B cell (primary cell): ENCODE results near the gene SPAG6. TPM values are rescaled to one million over a fixed set of nuclear protein-coding genes. Genes with fewer than 3 reads are reported as not detected.

Source experiments
- ATAC-seq: fragments of 200-7000 bp; cut with Tn5 transposase; one replicate; pipeline ENCODE4 v1.10.0; 2021; ENCODE audit warnings: low read depth, mild to moderate bottlenecking, moderate number of reproducible peaks, moderate library complexity
- CTCF ChIA-PET: fragments of 350-600 bp; sonication (Branson Sonifier 250); formaldehyde crosslinking; loops from one replicate; lab custom pipeline; 2021; ENCODE audit warnings: antibody characterized with exemption, inconsistent platforms; lab: Charles Lee
- POLR2A ChIA-PET: fragments of 350-600 bp; sonication (Branson Sonifier 250); formaldehyde crosslinking; loops from one replicate; lab custom pipeline; 2021; ENCODE audit warnings: antibody characterized with exemption; lab: Charles Lee
- DNase-seq: peaks from one replicate; pipeline ENCODE4 v3.0.0; 2013
- H2AFZ ChIP-seq: 2 replicates; pipeline ENCODE4 v1.6.1; 2012; ENCODE audit warnings: mild to moderate bottlenecking, low read depth, low read length; ENCODE audit not compliant: insufficient read depth, poor library complexity, severe bottlenecking
- H3K27ac ChIP-seq, 2 donors: 1 replicate in 1 of 2; 2 replicates in 1 of 2; pipeline ENCODE4 v1.5.1; 2012 to 2013; ENCODE audit warnings: low read length in 2 of 2, mild to moderate bottlenecking in 2 of 2, moderate library complexity in 1 of 2
- H3K27me3 ChIP-seq, 4 experiments: fragments of 200-600 bp in 1 of 4; sonication (generic) in 1 of 4; replicated peaks in 1 of 4; 1 replicate in 2 of 4; 2 replicates in 2 of 4; pipeline versions ENCODE4 v1.6.1 to v1.7.0; 2013 to 2016; ENCODE audit warnings: low read length in 3 of 4, mild to moderate bottlenecking in 2 of 4, mixed read lengths in 1 of 4, moderate library complexity in 1 of 4; ENCODE audit not compliant: insufficient read depth in 4 of 4, control insufficient read depth in 3 of 4; ENCODE audit errors: control extremely low read depth in 1 of 4
- H3K36me3 ChIP-seq, 2 experiments: replicated peaks in 1 of 2; 1 replicate in 1 of 2; 2 replicates in 1 of 2; pipeline versions ENCODE4 v1.6.1 to v1.7.1; 2013; ENCODE audit warnings: low read length in 1 of 2; ENCODE audit not compliant: insufficient read depth in 2 of 2, control insufficient read depth in 1 of 2; ENCODE audit errors: control extremely low read depth in 1 of 2, extremely low read depth in 1 of 2
- H3K4me1 ChIP-seq, 2 donors: fragments of 200-600 bp in 1 of 2; sonication (generic) in 1 of 2; 1 replicate in 1 of 2; 2 replicates in 1 of 2; pipeline versions ENCODE4 v1.5.1 to v1.6.1; 2013 to 2017; ENCODE audit warnings: low read length in 2 of 2; ENCODE audit not compliant: control insufficient read depth in 2 of 2, insufficient read depth in 2 of 2
- H3K4me2 ChIP-seq: replicated peaks from 2 replicates; pipeline ENCODE3; 2012; ENCODE audit warnings: mild to moderate bottlenecking, low read depth, low read length; ENCODE audit not compliant: poor library complexity, severe bottlenecking
- H3K4me3 ChIP-seq, 5 experiments: fragments of 200-600 bp in 1 of 5; sonication (generic) in 1 of 5; 1 replicate in 3 of 5; 2 replicates in 2 of 5; pipeline versions ENCODE4 v1.5.1 to v1.7.0; 2011 to 2016; ENCODE audit warnings: low read length in 4 of 5, mild to moderate bottlenecking in 4 of 5, low read depth in 2 of 5, control low read depth in 1 of 5, moderate library complexity in 1 of 5; ENCODE audit not compliant: insufficient read depth in 1 of 5; ENCODE audit errors: control extremely low read depth in 1 of 5, extremely low read depth in 1 of 5
- H3K79me2 ChIP-seq: fragments of 200-600 bp; sonication (generic); one replicate; pipeline ENCODE4 v1.6.0; 2016; ENCODE audit warnings: low read length; ENCODE audit not compliant: control insufficient read depth, insufficient read depth
- H3K9ac ChIP-seq: fragments of 200-600 bp; sonication (generic); 2 replicates; pipeline ENCODE4 v1.6.1; 2017; ENCODE audit warnings: mild to moderate bottlenecking, low read length, moderate library complexity
- H3K9me3 ChIP-seq, 3 donors: one replicate each; pipeline versions ENCODE4 v1.6.1 to v1.7.1; 2013; ENCODE audit warnings: low read length in 2 of 3; ENCODE audit not compliant: control insufficient read depth in 2 of 3, insufficient read depth in 1 of 3; ENCODE audit errors: control extremely low read depth in 1 of 3
- H4K20me1 ChIP-seq: 2 replicates; pipeline ENCODE4 v1.6.0; 2012; ENCODE audit warnings: mild to moderate bottlenecking, low read length; ENCODE audit not compliant: insufficient read depth, control insufficient read depth, poor library complexity, severe bottlenecking
- H3K27ac Mint-ChIP-seq: one replicate; pipeline ENCODE4 v1.8.0; 2021; ENCODE audit warnings: mixed read lengths
- H3K27me3 Mint-ChIP-seq: one replicate; pipeline ENCODE4 v1.8.0; 2021; ENCODE audit warnings: mixed read lengths
- H3K4me1 Mint-ChIP-seq: one replicate; pipeline ENCODE4 v1.8.0; 2021; ENCODE audit warnings: mixed read lengths
- H3K4me3 Mint-ChIP-seq: one replicate; pipeline ENCODE4 v1.8.0; 2021; ENCODE audit warnings: mixed read lengths
- H3K9me3 Mint-ChIP-seq: one replicate; pipeline ENCODE4 v1.8.0; 2022; ENCODE audit warnings: mixed read lengths; ENCODE audit not compliant: insufficient read depth
- EZH2 ChIP-seq: IDR thresholded peaks from 2 replicates; pipeline ENCODE4 v1.6.1; 2012; ENCODE audit warnings: borderline replicate concordance, low read depth, mild to moderate bottlenecking, moderate library complexity, low read length; ENCODE audit not compliant: insufficient read depth, poor library complexity, severe bottlenecking
- WGBS: methylation state at CpG from one replicate; pipeline ENCODE4 v1.1.5; 2013; ENCODE audit warnings: missing lambda C conversion rate; ENCODE audit not compliant: insufficient coverage; 5-methylcytosine and 5-hydroxymethylcytosine counted together
- intact Hi-C: fragments of 100-400 bp; cut with micrococcal nuclease; formaldehyde crosslinking; loops from one replicate; pipeline ENCODE4 v1.10.0; 2022
- polyA plus RNA-seq: library from polyadenylated mRNA; depleted of rRNA; stranded (reverse); fragments of >200 nt; gene quantifications from 2 replicates; pipeline ENCODE4 v1.2.3, GENCODE V29; 2012
- total RNA-seq, 2 donors: library from RNA; stranded (reverse); fragments of 120-200 nt in 1 of 2; gene quantifications; 1 replicate in 1 of 2; 2 replicates in 1 of 2; pipeline versions ENCODE4 v1.2.3 to v1.2.4, GENCODE V29; 2013 to 2022
- TF ChIP-seq, protein P1 (sequence below): fragments of 200-600 bp; IDR thresholded peaks from one replicate; pipeline ENCODE4 v1.8.0; 2022; ENCODE audit warnings: antibody characterized with exemption, mild to moderate bottlenecking

SPAG6 gene
- total and polyA plus RNA-seq, 2 donors (not counting 1 experiment from before 2014, with no cell fraction given), result not detected

DNA sequence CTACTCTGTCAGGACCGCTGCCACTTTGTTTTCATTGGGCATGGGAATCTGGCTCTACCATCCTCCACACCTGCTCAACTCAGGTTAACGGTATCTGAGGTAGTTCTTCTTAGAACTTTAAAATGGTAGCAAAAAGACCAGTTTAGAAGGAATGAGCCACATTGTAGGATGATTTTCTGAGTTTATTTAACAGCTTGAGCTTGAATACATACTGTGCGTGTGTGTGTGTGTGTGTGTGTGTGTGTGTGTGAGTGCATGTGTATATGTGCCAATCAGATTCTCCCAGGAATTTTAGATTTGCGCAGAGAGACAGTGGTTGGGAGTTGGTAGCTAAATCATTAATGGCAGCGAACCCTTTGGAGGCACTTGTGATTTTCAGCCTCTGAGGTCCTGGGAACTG lies 81.4 kb downstream of the SPAG6 start:
- H3K4me3 ChIP-seq, result no peak overlapping the region
- Mint-ChIP-seq H3K27me3 (peaks cover 25% of the 10 kb centered on the region), H3K4me1 (peaks cover 5% of the 10 kb centered on the region), H3K4me3 (no peak overlapping the region), H3K27ac (no peak overlapping the region), H3K9me3 (no peaks in the 10 kb centered on the region)
- TF ChIP-seq, protein P1, sequence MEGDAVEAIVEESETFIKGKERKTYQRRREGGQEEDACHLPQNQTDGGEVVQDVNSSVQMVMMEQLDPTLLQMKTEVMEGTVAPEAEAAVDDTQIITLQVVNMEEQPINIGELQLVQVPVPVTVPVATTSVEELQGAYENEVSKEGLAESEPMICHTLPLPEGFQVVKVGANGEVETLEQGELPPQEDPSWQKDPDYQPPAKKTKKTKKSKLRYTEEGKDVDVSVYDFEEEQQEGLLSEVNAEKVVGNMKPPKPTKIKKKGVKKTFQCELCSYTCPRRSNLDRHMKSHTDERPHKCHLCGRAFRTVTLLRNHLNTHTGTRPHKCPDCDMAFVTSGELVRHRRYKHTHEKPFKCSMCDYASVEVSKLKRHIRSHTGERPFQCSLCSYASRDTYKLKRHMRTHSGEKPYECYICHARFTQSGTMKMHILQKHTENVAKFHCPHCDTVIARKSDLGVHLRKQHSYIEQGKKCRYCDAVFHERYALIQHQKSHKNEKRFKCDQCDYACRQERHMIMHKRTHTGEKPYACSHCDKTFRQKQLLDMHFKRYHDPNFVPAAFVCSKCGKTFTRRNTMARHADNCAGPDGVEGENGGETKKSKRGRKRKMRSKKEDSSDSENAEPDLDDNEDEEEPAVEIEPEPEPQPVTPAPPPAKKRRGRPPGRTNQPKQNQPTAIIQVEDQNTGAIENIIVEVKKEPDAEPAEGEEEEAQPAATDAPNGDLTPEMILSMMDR, result no peak
- no peak for TF ChIP-seq EZH2
- ATAC-seq (no peak), DNase-seq (no peak)
- H3K4me1 ChIP-seq, result peaks cover 4 to 5% of the 10 kb centered on the region in 2 donors
- H3K79me2 ChIP-seq, result no peaks in the 10 kb centered on the region
- no peak overlapping the region for H3K9ac ChIP-seq
- ChIA-PET POLR2A (no interaction called here), CTCF (interaction anchor here (0.5 to 0.7 kb wide), 2 partner anchors 82 to 444 kb away, joined by 3 to 4 read pairs; no protein-coding TSS in a partner anchor)
- H2AFZ ChIP-seq, result no peak overlapping the region
- no peak overlapping the region for H3K27ac ChIP-seq
- peaks cover 0 to 2% (median 0%) of the 10 kb centered on the region in 4 experiments for H3K27me3 ChIP-seq
- no peak overlapping the region for H3K4me2 ChIP-seq
- intact Hi-C loops, result no loop called here
- 100% methylated on average over 3 of the region's 5 CpGs for WGBS
- no peaks in the 10 kb centered on the region for H4K20me1 ChIP-seq
- H3K9me3 ChIP-seq, result peaks cover 0 to 4% (median 0%) of the 10 kb centered on the region in 3 donors
- H3K36me3 ChIP-seq, result no peaks in the 10 kb centered on the region

GRCh38 chr10:22427101-22427500 lies 81.8 kb downstream of the SPAG6 start:
- no peak for ATAC-seq
- H3K9me3 Mint-ChIP-seq, result no peaks in the 10 kb centered on the region
- intact Hi-C loops, result no loop called here

More at GRCh38 chr10:22427101-22427500, 81.8 kb downstream of the SPAG6 start:
- H4K20me1 ChIP-seq, result no peaks in the 10 kb centered on the region
- H2AFZ ChIP-seq, result no peak overlapping the region
- H3K4me2 ChIP-seq, result no peak overlapping the region
- no peaks in the 10 kb centered on the region for H3K79me2 ChIP-seq
- ChIA-PET POLR2A (no interaction called here), CTCF (interaction anchor here (0.7 kb wide), 1 partner anchor 83 kb away, joined by 3 read pairs; no protein-coding TSS in a partner anchor)
- DNase-seq, result no peak
- no peak overlapping the region for H3K4me3 ChIP-seq
- H3K4me1 Mint-ChIP-seq, result peaks cover 5% of the 10 kb centered on the region
- 71% methylated on average over 2 of the region's 3 CpGs for WGBS
- H3K9ac ChIP-seq, result no peak overlapping the region
- H3K9me3 ChIP-seq, result peaks cover 0 to 4% (median 0%) of the 10 kb centered on the region in 3 donors
- H3K27ac Mint-ChIP-seq, result no peak overlapping the region
- H3K27me3 ChIP-seq, result peaks cover 0 to 2% (median 0%) of the 10 kb centered on the region in 4 experiments
- no peak for TF ChIP-seq EZH2
- TF ChIP-seq, protein P1, result no peak
- peaks cover 4 to 5% of the 10 kb centered on the region in 2 donors for H3K4me1 ChIP-seq
- H3K36me3 ChIP-seq, result no peaks in the 10 kb centered on the region
- no peak overlapping the region for H3K4me3 Mint-ChIP-seq
- peaks cover 25% of the 10 kb centered on the region for H3K27me3 Mint-ChIP-seq
- H3K27ac ChIP-seq, result no peak overlapping the region
